Rectal smooth muscle tissue (tissue), 1 donor: Measurements from ENCODE around the gene TTPAL.

ENCODE experiments used
- H3K27ac ChIP-seq: one replicate; pipeline ENCODE4 v1.7.0; 2013; ENCODE audit warnings: low read depth, low read length, inconsistent platforms
- H3K27me3 ChIP-seq: one replicate; pipeline ENCODE4 v1.7.0; 2013; ENCODE audit warnings: low read length; ENCODE audit not compliant: control insufficient read depth, insufficient read depth
- H3K36me3 ChIP-seq: one replicate; pipeline ENCODE4 v1.7.0; 2013; ENCODE audit warnings: low read length; ENCODE audit not compliant: control insufficient read depth, insufficient read depth
- H3K4me1 ChIP-seq: one replicate; pipeline ENCODE4 v1.7.0; 2013; ENCODE audit warnings: low read length; ENCODE audit not compliant: control insufficient read depth, insufficient read depth
- H3K4me3 ChIP-seq: one replicate; pipeline ENCODE4 v1.7.0; 2013; ENCODE audit warnings: low read length
- H3K9ac ChIP-seq: one replicate; pipeline ENCODE4 v1.7.0; 2013; ENCODE audit warnings: low read length

TTPAL gene

GRCh38 chr20:44475694-44476560 is at the start of gene TTPAL:
Gene TTPAL, plus strand, starts transcription at chr20:44475874. Its CDS starts 4,126 bp downstream, at chr20:44480000.
- Histone ChIP-seq H3K36me3 (no peaks in the 10 kb centered on the region), H3K27ac (peak within 1 kb of the TSS; percentile 70), H3K27me3 (no peaks in the 10 kb centered on the region), H3K4me1 (peaks cover 12% of the 10 kb centered on the region), H3K4me3 (peak within 1 kb of the TSS; percentile 62), H3K9ac (peak within 1 kb of the TSS; percentile 63)

GRCh38 chr20:44425923-44426322 is 49.8 kb upstream of the TTPAL start:
- Histone ChIP-seq H3K4me3 (no peak overlapping the region), H3K36me3 (peaks cover 5% of the 10 kb centered on the region), H3K27me3 (no peaks in the 10 kb centered on the region), H3K4me1 (no peaks in the 10 kb centered on the region), H3K9ac (no peak overlapping the region), H3K27ac (no peak overlapping the region)

- H3K27me3 ChIP-seq: no peaks in the 10 kb centered on the region
- no peak overlapping the region for H3K4me3 ChIP-seq
- no peak overlapping the region for H3K27ac ChIP-seq
- no peaks in the 10 kb centered on the region for H3K4me1 ChIP-seq
- H3K36me3 ChIP-seq: peaks cover 5% of the 10 kb centered on the region
- H3K9ac ChIP-seq: no peak overlapping the region
Observed at GRCh38 chr20:44426879-44427790, 48.5 kb upstream of the TTPAL start.

GRCh38 chr20:44427804-44428173 is 47.9 kb upstream of the TTPAL start:
- Histone ChIP-seq H3K27ac (no peak overlapping the region), H3K36me3 (peaks cover 5% of the 10 kb centered on the region), H3K27me3 (no peaks in the 10 kb centered on the region), H3K4me1 (no peaks in the 10 kb centered on the region), H3K9ac (no peak overlapping the region), H3K4me3 (no peak overlapping the region)

- H3K27ac ChIP-seq: no peak overlapping the region
- H3K27me3 ChIP-seq: no peaks in the 10 kb centered on the region
- H3K4me3 ChIP-seq: no peak overlapping the region
- no peaks in the 10 kb centered on the region for H3K4me1 ChIP-seq
- H3K36me3 ChIP-seq: peaks cover 5% of the 10 kb centered on the region
- no peak overlapping the region for H3K9ac ChIP-seq
Observed at GRCh38 chr20:44428174-44429016, 47.3 kb upstream of the TTPAL start.

- H3K27me3 ChIP-seq: no peaks in the 10 kb centered on the region
- H3K4me1 ChIP-seq: no peaks in the 10 kb centered on the region
- no peak overlapping the region for H3K4me3 ChIP-seq
- H3K36me3 ChIP-seq: peaks cover 5% of the 10 kb centered on the region
- no peak overlapping the region for H3K9ac ChIP-seq
- H3K27ac ChIP-seq: no peak overlapping the region
Observed at GRCh38 chr20:44429017-44429339, 46.7 kb upstream of the TTPAL start.

- Histone ChIP-seq H3K27ac (no peak overlapping the region), H3K4me1 (no peaks in the 10 kb centered on the region), H3K9ac (no peak overlapping the region), H3K4me3 (no peak overlapping the region), H3K36me3 (peaks cover 5% of the 10 kb centered on the region), H3K27me3 (no peaks in the 10 kb centered on the region)
Observed at GRCh38 chr20:44429419-44430269, 46.0 kb upstream of the TTPAL start.

- Histone ChIP-seq H3K4me3 (no peak overlapping the region), H3K27ac (no peak overlapping the region), H3K36me3 (peaks cover 5% of the 10 kb centered on the region), H3K4me1 (no peaks in the 10 kb centered on the region), H3K27me3 (no peaks in the 10 kb centered on the region), H3K9ac (no peak overlapping the region)
Observed at GRCh38 chr20:44430270-44431065, 45.2 kb upstream of the TTPAL start.

- Histone ChIP-seq H3K36me3 (peaks cover 5% of the 10 kb centered on the region), H3K4me1 (no peaks in the 10 kb centered on the region), H3K4me3 (no peak overlapping the region), H3K27ac (no peak overlapping the region), H3K9ac (no peak overlapping the region), H3K27me3 (no peaks in the 10 kb centered on the region)
Observed at GRCh38 chr20:44431118-44431501, 44.6 kb upstream of the TTPAL start.

- Histone ChIP-seq H3K27ac (no peak overlapping the region), H3K9ac (no peak overlapping the region)
Observed at GRCh38 chr20:44431502-44432234, 44.0 kb upstream of the TTPAL start.

More at GRCh38 chr20:44431502-44432234, 44.0 kb upstream of the TTPAL start:
- Histone ChIP-seq H3K4me3 (no peak overlapping the region), H3K36me3 (peaks cover 5% of the 10 kb centered on the region), H3K4me1 (no peaks in the 10 kb centered on the region), H3K27me3 (no peaks in the 10 kb centered on the region)
